Measurements from ENCODE around the gene FNBP1L.

GRCh38 chr1:93578433-93578830 is 130.5 kb downstream of the FNBP1L start:
- TF ChIP-seq ZBTB10 (tag by site-specific recombination; IDR thresholded peaks at IDR 0.05) (no peak), CTCF (tag by site-specific recombination; IDR thresholded peaks at IDR 0.05) (no peak), REST (tag by site-specific recombination; IDR thresholded peaks at IDR 0.05) (no peak), ZNF791 (tag by site-specific recombination; IDR thresholded peaks at IDR 0.05) (no peak), ZNF324 (tag by site-specific recombination; IDR thresholded peaks at IDR 0.05) (no peak), ZNF146 (tag by site-specific recombination; IDR thresholded peaks at IDR 0.05) (no peak), ZNF184 (tag by site-specific recombination; IDR thresholded peaks at IDR 0.05) (no peak)
